Omental fat pad (tissue), 4 donors: ENCODE data around the gene RNF13. TPM values are rescaled to one million over a fixed set of nuclear protein-coding genes. Genes with fewer than 3 reads are reported as not detected.

Source experiments
- ATAC-seq: fragments of 150-250 bp; one replicate; pipeline ENCODE4 v1.9.1; 2016; ENCODE audit warnings: mild to moderate bottlenecking, moderate library complexity; ENCODE audit not compliant: low FRiP score
- DNase-seq: peaks from one replicate; pipeline ENCODE4 v3.0.0-alpha.2; 2019; ENCODE audit warnings: low spot score
- CTCF ChIP-seq, 3 donors: fragments of 450-650 bp; IDR thresholded peaks; one replicate each; pipeline ENCODE4 v1.5.1; 2016 to 2017; ENCODE audit warnings: antibody characterized with exemption in 3 of 3, mild to moderate bottlenecking in 3 of 3, moderate library complexity in 2 of 3
- total RNA-seq, 4 donors: library from RNA; depleted of rRNA; stranded (reverse); fragments of >200 nt; gene quantifications; one replicate each; pipeline ENCODE4 v1.1.0, GENCODE V29; 2016

RNF13 gene
- total RNA-seq, 4 donors from 2014 or later: 77.7 to 105 (median 95.9) TPM

- no peak for DNase-seq
- no peak for TF ChIP-seq CTCF (IDR thresholded peaks at IDR 0.05)
- no peak for ATAC-seq
Measured at GRCh38 chr3:149949181-149949580, 136.2 kb downstream of the RNF13 start.

- DNase-seq (no peak), ATAC-seq (no peak)
- TF ChIP-seq CTCF (IDR thresholded peaks at IDR 0.05): no peak
Measured at GRCh38 chr3:149954812-149955211, 141.8 kb downstream of the RNF13 start.

- no peak for TF ChIP-seq CTCF (IDR thresholded peaks at IDR 0.05)
Measured at GRCh38 chr3:149955449-149955848, 142.4 kb downstream of the RNF13 start.

GRCh38 chr3:149957361-149958125, 144.5 kb downstream of the RNF13 start:
- TF ChIP-seq CTCF (IDR thresholded peaks at IDR 0.05): no peak
- DNase-seq (no peak), ATAC-seq (no peak)

More at GRCh38 chr3:149955449-149955848, 142.4 kb downstream of the RNF13 start:
- ATAC-seq (no peak), DNase-seq (no peak)

- no peak for ATAC-seq
- no peak for TF ChIP-seq CTCF (IDR thresholded peaks at IDR 0.05)
Measured at GRCh38 chr3:149958171-149958796, 145.3 kb downstream of the RNF13 start.

GRCh38 chr3:149959443-149959842, 146.4 kb downstream of the RNF13 start:
- no peak for ATAC-seq
- no peak for TF ChIP-seq CTCF (IDR thresholded peaks at IDR 0.05)
- no peak for DNase-seq

More at GRCh38 chr3:149958171-149958796, 145.3 kb downstream of the RNF13 start:
- no peak for DNase-seq

GRCh38 chr3:149963485-149963884, 150.5 kb downstream of the RNF13 start:
- DNase-seq: no peak
- no peak for TF ChIP-seq CTCF (IDR thresholded peaks at IDR 0.05)
- ATAC-seq: no peak
